Right lung (tissue), 5 donors: ENCODE measurements around the gene SSBP3. TPM values are rescaled to one million over a fixed set of nuclear protein-coding genes. Genes with fewer than 3 reads are reported as not detected.

Source experiments
- DNase-seq, 2 donors: peaks; one replicate each; pipeline ENCODE4 v3.0.0-alpha.2; 2013
- polyA plus RNA-seq, 5 donors: library from polyadenylated mRNA; unstranded; fragments of 120-200 nt; gene quantifications; one replicate each; pipeline versions ENCODE4 v1.2.1 to v1.2.3, GENCODE V29; 2013; ENCODE audit warnings: inconsistent platforms in 1 of 5, low replicate concordance in 1 of 5; ENCODE audit not compliant: insufficient read length in 5 of 5, insufficient read depth in 1 of 5

Gene SSBP3
- polyA plus RNA-seq, 5 donors: 106 to 119 (median 108) TPM

DNA sequence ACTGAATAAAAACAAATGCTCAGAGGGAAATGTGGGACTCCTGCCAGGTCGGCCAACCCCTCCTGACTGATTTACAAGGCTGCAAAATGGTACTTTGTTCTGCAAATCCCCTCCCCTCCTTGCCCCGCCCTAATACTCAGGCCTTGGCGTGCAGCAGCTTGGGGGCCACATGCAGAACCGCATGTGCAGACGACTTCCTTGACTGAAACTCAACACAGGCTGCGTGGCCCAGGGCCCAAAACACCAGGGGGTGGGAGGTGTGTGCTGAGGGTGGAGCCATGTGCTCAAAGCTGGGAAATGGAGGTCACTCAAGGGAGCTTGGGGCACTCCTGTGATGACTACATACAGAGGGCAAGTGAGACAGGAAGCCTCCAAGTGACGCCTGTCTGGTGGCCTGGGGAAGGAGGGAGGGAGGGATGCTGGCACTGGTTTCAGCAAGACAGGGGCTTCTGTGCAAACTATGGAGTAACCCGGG, 119.0 kb downstream of the SSBP3 start:
- peak; percentile 66 to 70 for DNase-seq

DNA sequence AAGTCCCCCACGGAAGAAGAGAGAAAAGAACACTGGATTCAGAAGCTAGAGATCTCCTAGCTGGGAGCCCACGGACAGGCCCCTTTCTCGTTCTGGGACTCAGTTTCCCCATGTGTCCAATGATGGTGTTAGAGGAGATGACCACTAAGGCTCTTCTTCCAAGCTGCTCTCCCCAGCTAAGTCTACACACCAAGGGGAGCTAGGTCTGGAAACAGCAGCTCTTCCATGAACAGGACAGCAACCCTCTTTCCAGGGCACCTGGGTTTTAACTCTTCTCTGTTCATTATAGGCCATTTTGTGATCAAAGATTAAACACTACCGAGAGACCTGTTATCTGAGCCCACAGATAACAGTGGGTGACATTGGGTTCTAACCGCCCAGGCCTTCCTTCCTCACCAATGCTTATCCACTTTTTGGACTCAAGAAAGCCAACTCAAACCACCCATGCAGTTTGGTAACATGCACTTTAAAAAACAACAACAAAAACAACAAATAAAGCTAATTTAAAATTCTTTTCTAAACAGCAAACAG, 120.3 kb downstream of the SSBP3 start:
- DNase-seq: no peak

DNA sequence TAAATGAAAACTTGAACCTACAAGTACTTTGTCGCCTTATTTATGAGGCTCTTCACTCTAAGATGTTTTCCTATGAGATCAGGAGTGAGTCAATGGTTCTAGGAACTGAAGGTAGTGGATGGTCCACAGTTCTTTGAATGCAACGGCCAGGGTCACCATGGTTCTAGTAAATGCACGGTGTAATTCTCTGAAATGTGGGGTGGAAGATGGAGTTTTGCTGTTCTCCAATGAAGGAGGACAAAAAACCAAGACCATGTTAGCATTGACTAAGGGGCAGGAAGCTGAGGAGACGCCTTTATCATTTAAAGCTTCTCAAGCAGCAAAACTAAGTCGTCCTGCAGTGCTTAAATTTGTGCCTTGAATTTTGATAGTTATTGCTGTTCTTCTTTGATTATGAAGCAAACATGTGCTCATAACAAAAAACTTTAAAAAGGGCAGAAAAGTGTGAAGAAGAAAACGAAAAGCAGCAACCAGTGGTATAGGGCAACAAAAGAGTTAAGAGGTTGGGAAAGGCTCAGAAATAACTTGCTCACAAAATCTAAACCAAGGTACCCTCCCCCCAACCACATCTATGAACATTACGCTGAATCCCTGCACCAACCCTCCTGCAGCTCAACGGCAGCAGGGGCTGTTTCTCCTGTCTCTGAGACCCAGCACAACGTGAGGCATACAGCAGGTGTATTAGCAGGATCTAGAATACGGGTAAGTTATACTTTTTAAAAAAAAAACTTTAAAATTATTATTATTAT, 121.2 kb downstream of the SSBP3 start:
- no peak for DNase-seq

DNA sequence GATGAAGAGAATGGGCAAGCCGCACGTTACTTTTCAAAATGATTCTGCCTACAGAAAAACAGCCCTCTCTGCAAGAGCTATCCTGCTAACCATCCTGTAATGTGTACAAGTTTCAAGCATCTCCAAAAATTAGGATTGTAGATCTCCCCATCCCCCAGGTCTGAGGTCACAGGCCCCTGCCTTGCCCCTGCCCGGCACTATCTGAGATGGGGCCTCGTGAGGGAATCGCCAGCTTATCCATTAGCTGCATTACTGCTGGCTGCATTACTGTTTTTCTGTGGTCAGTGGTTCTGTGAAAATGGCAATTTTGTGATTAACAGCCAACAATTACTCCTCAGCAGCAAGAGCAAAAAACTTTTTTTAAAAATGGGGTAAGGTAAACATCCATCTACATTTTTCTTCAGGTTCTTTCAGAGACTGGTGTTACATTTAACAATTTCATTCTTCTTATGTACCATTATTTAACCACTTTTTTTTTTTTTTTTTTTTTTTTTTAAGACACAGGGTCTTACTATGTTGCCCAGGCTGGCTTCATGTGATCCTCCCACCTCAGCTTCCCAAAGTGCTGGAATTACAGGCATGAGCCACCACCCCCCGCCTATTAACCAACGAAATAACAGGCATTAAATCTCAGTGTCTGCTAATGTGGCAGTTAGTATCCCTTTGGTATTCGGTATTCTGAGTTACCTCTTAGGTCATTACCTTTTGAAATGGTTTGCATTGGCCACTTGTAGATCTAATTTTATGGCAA, 122.4 kb downstream of the SSBP3 start:
- no peak for DNase-seq

DNA sequence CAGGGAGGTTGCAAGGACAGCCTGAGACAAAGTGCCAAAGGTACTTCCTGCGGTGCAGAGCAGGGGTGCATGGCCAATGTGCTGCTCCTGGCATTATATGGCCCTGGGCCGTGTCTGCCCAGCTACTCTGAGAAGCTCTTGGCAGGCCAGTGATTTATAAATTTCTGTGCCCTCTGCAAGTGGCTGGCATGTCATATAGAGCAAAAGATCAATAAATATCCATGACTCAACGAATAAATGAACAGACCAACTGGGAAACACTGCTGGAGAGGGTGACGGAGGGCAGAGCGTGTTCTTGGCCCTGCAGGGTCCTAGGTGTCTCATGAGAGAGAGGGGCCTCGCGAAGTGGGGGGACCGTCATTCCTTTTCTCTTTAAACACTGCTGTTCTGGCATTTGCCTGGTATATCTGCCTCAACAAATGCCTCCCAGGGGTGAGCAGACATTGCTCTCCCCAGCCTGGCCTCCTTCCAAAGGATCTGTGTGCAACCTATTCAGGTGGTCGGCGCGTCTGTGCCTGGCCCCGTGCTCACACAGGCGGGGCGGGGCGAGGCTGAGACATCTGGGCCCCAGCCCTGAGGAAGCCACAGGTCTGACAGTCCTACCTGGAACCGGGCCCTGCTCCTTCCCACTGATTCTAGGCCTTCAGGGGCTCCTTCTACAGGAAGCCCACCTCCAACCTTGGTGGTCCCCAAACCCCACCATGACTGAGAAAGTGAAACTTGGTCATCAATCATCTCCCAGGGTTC, 123.9 kb downstream of the SSBP3 start:
- DNase-seq: no peak

DNA sequence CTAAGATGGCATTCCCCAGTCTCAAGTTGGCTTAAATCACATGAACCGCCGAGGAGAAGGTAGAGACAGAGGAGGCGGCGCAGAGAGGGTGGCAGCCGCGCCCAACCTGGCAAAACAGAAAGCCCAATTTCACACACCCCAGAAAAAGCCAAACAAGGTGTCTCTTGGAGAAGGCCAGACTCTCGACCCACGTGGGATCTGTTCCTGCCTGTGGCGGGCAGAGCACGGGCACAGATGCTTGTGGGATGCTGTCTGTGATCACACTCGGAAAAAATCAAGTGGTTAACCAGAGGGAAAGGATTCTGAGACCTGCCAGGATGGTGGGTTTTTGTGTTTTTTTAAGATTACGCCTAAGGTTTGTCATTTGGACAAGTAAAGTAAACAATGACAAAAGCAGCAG, 125.5 kb downstream of the SSBP3 start:
- no peak for DNase-seq

DNA sequence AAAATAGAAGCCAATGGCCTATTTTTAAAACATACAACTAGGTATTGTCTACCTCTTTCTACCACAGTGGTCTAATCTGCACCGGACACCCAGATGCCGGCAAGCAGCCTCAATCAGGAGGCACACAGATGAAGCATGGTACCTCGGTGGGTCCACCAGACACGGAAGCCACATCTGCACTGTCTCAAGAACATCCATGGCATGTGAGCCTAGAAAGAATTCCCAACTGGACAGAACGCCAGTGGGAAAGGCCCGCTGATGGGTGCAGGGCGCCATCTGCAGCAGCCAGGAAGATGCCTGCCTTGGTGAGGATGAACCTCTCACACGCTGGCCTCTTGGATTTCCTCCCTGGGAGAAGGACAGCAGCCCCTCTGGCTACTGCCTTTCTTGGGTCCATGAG, 126.7 kb downstream of the SSBP3 start:
- no peak for DNase-seq

DNA sequence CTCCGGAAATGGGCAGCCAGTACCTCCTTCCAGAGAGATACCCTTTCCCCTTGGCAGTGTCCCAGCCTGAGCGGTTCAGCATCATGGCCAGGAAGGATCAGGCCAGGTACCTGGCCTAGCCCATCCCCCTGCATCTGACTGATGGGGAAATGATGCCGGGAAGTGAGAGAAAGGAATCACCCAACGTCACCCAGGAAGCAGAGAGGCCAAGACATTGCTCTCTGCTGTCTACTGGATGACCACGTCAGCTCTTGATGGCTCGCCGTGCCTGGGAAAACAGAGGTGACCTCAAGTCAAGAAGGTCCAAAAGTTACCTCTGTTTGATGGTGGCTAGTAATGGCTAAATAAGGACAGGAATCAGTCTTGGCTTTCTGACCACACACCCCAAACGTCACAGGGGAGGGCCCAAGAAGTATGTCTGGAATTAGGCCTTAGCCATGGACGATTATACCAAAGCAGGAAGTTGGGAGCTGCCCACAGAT, 127.2 kb downstream of the SSBP3 start:
- no peak for DNase-seq

DNA sequence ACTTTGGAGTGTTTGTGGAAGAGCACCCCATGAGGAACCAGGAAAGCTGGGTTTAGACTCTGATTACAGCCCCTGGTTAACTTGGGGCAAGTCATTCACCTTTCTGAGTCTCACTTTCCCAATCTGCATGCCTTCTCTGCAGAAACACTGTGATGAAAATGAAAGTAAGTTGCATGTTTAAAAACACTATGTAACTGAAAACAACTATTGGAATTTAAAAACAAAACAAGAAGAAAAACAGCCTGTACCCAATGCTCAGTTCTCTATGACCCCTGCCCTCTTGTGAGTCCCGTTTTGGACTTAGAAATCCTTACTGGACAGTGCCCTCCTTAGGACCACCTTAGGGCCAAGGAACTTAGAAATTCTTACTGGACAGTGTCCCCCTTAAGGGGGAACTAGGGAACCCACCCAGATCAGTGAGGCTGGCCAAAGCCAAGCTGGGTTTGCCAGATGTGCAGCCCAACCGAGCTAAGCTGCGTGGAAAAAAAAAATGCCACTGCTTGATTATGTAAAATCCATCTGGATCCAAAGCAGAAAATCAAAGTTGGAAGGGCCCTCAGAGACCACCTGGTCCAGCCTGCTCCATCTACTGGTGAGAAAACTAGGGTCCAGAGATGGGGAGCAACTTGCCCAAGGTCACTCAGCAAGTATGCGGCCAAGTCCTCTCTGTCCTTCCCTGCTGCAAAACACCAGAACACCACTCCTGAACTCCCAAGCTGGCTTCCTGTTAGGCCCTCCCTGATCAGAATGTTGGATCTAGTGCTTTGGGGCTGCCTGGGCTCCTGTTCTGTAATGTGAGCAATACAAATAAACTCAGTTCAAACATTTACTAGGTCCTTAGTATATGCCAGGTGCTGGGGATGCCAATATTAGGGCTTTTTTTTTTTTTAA, 128.5 kb downstream of the SSBP3 start:
- DNase-seq: peak; percentile 52 to 66

DNA sequence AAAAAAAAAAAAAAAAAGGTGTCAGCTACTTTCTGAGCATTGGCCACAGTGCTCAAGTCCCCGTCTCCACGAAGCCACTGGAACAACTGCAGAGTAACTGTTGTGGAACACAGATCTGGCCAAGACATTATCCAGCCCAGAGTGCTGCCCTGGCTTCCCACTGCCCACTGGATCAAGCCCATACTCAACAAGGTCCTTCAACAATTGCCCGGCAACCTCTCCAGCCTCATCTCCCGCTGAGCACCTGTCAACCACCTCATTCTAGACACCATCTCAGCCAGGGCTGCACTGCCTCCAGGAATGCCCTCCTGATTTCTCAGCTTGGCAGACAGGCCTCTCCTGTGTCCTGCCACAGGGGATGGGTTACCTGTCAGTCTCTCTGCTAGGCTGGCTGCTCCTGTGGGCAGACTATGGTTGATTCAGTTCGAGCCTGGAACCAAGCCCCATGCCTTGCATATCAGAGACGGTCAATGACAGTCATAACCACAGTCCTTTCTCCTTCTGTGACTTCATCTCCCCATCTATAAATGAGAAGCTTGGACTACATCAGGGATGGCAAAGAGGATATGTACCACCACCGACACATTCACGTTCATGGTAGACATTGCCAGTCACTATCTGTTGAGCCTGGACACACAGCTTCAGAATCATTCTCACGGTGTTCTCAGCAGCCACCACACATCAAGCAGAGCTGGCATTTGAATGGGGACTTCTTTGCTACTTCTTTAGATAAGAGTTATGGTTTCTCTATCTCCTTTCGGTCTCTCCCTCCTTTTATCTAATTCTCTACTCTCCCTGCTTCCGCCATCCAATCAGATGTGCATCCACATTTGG, 129.4 kb downstream of the SSBP3 start:
- no peak for DNase-seq

DNA sequence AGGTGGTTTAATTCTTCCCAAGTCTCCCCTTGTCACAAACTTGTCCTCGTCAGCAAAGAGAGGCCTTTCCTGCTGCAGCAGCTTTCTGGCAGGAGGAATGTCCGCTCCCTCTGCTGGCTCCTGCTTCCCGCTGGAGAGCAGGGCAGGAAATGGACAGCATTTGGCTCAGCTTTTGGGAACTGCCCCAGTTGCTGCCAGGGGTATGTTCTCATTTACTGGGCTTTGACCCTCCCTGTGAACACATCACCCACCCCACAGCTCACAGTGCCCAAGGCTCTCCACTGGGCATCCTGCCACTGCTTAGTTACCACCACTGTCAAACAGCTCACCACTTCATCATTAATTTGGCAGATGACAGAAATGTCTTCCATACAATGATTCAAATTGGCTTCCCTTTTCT, 130.8 kb downstream of the SSBP3 start:
- DNase-seq: peak; percentile 70 to 83

DNA sequence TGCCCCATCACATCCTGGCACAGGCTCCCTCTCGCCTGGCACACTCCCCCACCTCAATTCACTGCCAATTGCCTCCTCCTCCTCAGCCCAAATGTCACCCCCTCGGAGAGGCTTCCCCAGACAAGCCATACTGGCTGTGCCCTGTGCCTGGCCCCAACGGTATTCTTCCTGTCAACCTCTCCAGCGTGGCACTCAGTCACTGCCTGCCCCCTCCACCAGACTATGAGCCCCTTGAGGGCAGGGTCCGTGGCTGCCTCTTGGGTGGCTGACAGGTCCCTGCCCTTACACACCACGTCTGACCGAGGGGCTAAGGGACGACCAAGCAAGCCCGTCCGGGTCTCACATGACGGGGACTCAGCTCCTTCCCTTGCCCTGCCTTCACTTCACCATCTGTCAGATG, 131.3 kb downstream of the SSBP3 start:
- DNase-seq: no peak

DNA sequence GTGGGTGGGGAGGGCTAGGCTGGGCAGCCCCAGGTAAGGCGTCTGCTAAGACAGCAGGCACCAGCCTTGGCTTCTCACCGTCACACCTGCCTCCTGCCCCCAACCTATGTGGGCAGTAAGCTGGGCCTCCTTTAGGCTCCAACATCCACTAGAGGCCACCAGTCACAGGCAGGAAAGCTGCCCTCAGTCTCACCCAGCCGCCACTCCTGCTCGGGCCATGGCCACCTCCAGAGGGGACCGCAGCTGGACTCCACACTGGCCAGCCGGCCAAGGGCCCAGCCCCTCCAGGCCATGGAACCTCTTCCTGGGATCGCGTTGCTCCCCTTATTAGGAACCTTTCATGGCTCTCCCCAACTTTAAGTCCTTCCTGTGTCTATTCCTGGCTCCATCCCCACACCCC, 131.7 kb downstream of the SSBP3 start:
- DNase-seq: no peak

DNA sequence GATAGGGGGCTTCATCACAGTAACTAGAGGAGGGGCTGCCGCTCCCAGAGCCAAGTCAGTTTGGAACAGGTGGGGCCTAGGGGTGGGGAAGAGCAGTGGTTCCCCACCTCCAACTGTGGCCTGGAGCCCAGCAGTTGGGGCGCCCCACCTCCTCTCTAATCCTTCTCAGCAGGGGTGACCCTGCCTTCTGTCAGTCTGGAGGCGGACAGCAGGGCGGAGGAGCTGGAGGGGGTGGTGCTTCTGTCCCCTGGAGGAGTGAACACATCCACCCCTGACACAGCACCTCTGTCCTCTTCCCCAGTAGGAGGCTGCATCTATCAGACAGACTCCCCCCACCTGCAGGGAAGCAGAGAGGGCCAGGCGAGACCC, 132.4 kb downstream of the SSBP3 start:
- DNase-seq: no peak

DNA sequence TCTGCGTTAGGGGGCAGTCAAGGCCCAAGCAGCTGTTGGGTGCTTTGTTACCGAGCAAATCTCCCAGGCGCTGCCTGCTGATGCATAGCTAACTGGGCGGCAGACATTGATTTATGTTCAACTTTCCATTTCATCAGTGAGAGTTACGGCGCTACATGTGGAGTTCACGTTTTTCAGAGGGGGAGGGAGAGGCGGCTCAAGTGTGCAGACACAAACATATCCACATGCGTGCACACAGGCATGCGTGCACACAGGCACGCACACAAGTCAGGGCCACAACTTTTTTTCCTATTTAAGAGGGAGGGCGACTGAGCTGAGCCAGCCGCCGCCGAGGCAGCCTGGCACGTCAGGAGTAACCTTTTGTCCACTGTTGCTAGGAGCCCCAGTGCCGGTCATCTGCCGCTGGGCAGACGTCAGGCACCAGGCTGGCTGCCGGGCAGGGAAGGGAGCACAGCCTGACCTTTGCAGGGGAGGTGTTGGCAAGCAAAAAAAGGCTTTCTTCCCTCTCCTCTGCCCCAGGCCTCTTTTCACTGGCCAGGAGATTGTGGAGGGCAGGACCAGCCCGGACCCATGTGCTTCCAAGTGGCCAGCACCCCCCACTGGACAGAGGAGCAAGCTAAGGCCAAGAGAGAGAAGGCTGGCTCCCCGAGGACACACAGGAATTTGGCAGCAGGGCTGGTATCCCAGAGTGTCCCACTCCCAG, 133.0 kb downstream of the SSBP3 start:
- DNase-seq: peak; percentile 82 to 85

DNA sequence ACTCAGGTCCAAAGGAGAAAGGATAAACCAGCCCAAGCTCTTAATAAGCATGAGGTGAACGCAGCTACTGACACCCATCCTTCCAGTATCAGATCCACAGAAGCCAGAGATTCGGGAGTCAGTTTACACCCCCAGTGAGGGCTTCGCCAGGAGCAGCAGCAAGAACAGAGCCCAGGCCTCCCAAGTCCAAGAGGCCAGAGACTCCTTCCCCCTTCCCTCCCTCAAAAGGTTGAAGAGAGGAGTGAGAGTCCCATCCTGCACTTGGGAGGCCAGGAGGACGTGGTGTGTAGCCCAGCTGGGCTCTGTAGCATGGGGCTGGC, 133.5 kb downstream of the SSBP3 start:
- DNase-seq: no peak

DNA sequence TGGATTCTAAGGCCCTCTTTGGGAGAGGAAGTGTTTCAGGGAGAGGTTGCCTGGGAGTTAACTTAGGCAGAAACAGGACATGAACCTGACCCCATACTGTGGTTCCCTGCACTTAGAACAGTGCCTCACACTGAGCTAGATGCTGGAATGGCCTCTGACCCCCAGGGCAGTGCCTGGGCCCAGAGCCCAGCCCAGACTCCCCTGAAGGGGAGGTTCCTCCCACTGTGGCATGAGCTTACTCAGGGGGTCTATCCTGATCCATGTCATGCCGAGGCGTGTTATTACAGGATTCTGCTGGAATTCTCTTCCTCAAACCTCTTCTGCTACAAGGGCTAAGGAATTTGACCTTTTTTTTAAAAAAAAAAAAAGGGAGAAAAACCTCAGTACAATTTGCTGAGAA, 134.1 kb downstream of the SSBP3 start:
- DNase-seq: no peak

DNA sequence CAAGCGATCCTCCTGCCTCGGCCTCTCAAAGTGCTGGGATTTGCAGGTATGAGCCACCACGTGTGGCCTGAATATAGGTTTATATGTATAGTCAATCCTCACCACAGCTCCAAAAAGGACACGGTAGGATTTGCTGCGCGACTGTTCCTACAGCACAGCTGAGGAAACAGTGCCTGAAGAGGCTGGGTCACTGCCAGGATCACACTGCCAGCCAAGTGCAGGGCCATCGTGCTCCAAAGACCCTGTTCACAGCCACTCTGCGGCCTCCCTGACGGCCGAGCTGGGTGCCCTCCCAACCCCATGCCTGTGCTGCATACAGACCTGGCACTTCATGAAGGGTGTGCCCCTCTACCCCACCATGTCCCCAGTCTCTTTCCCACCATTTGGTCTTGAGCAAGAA, 134.9 kb downstream of the SSBP3 start:
- DNase-seq: no peak

DNA sequence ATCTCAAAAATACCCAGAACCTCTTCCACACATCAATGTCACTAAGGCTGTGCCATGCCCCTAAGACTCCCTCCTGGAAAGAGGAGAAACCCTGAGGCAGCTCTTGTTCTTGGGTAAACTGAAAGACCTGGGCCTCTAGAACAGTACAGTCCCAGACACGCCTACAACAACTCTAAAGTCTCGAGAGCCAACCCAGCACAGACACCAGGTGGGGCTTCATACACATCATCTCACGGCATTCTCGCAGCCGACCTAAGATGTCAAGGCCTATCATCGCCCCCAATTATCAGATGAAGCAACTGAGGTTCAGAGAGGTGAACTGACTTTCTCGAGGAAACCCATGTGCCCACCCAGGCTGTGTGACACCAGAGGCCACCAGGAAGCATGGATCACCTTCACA, 135.7 kb downstream of the SSBP3 start:
- DNase-seq: no peak
